CD4-positive, alpha-beta T cell treated with Interleukin-15 for 4 hours (primary cell): ENCODE data around the gene MAGI1.
"Not testable (repeated sequence)": the region's sequence is repeated elsewhere in the genome, so short reads cannot be mapped to it uniquely, and the experiment has no call there.

Experiments
- DNase-seq: peaks from one replicate; pipeline ENCODE4 v3.0.0-alpha.2; 2020; ENCODE audit warnings: low spot score

The MAGI1 gene

GRCh38 chr3:65587650-65588439 lies 450.9 kb downstream of the MAGI1 start:
- DNase-seq = no peak

GRCh38 chr3:65584913-65585312 lies 453.8 kb downstream of the MAGI1 start:
- no peak for DNase-seq

GRCh38 chr3:65584002-65584401 lies 454.7 kb downstream of the MAGI1 start:
- no peak for DNase-seq

- no peak for DNase-seq
Measured at GRCh38 chr3:65583188-65583587, 455.5 kb downstream of the MAGI1 start.

- DNase-seq = no peak
Measured at GRCh38 chr3:65582012-65582717, 456.6 kb downstream of the MAGI1 start.

GRCh38 chr3:65581313-65581712 lies 457.4 kb downstream of the MAGI1 start:
- DNase-seq = no peak

- no peak for DNase-seq
Measured at GRCh38 chr3:65578861-65579260, 459.9 kb downstream of the MAGI1 start.

- DNase-seq = no peak
Measured at GRCh38 chr3:65577843-65578430, 460.8 kb downstream of the MAGI1 start.

- no peak for DNase-seq
Measured at GRCh38 chr3:65576966-65577365, 461.8 kb downstream of the MAGI1 start.

GRCh38 chr3:65576228-65576627 lies 462.5 kb downstream of the MAGI1 start:
- no peak for DNase-seq

- DNase-seq = no peak
Measured at GRCh38 chr3:65575376-65575840, 463.3 kb downstream of the MAGI1 start.

- no peak for DNase-seq
Measured at GRCh38 chr3:65573548-65574116, 465.1 kb downstream of the MAGI1 start.

GRCh38 chr3:65572175-65572777 lies 466.4 kb downstream of the MAGI1 start:
- DNase-seq = no peak

GRCh38 chr3:65569845-65570405 lies 468.8 kb downstream of the MAGI1 start:
- no peak for DNase-seq

GRCh38 chr3:65569129-65569528 lies 469.6 kb downstream of the MAGI1 start:
- DNase-seq = no peak

- DNase-seq = no peak
Measured at GRCh38 chr3:65568497-65568896, 470.2 kb downstream of the MAGI1 start.

- not testable (repeated sequence) for DNase-seq
Measured at GRCh38 chr3:65565744-65566143, 473.0 kb downstream of the MAGI1 start.

GRCh38 chr3:65564483-65564882 lies 474.2 kb downstream of the MAGI1 start:
- DNase-seq = no peak

- DNase-seq = no peak
Measured at GRCh38 chr3:65563861-65564260, 474.9 kb downstream of the MAGI1 start.

- DNase-seq = no peak
Measured at GRCh38 chr3:65562447-65562846, 476.3 kb downstream of the MAGI1 start.

- no peak for DNase-seq
Measured at GRCh38 chr3:65561617-65562016, 477.1 kb downstream of the MAGI1 start.

- no peak for DNase-seq
Measured at GRCh38 chr3:65560901-65561300, 477.8 kb downstream of the MAGI1 start.
